CD4-positive, alpha-beta T cell (primary cell): Measurements from ENCODE around the gene SKOR1. TPM values are rescaled to one million over a fixed set of nuclear protein-coding genes. Genes with fewer than 3 reads are reported as not detected.

Source experiments
- ATAC-seq: fragments of 200-7000 bp; cut with Tn5 transposase; one replicate; pipeline ENCODE4 v1.10.0; 2022; ENCODE audit warnings: mild to moderate bottlenecking; ENCODE audit not compliant: poor library complexity
- CTCF ChIA-PET: fragments of 350-600 bp; sonication (Branson Sonifier 250); formaldehyde crosslinking; loops from one replicate; lab custom pipeline; 2021; ENCODE audit warnings: antibody characterized with exemption, inconsistent platforms; lab: Charles Lee
- POLR2A ChIA-PET: fragments of 350-600 bp; sonication (Branson Sonifier 250); formaldehyde crosslinking; loops from one replicate; lab custom pipeline; 2021; ENCODE audit warnings: antibody characterized with exemption, inconsistent platforms; lab: Charles Lee
- DNase-seq, 14 experiments: peaks; one replicate each; pipeline ENCODE4 v3.0.0-alpha.2; 2013 to 2020; ENCODE audit warnings: mixed read lengths in 2 of 14
- H3K27ac ChIP-seq, 2 donors: one replicate each; pipeline versions ENCODE4 v1.5.1 to v1.7.0; 2013; ENCODE audit warnings: low read length in 2 of 2, low read depth in 1 of 2, mild to moderate bottlenecking in 1 of 2
- H3K27me3 ChIP-seq, 2 experiments: 1 replicate in 1 of 2; 2 replicates in 1 of 2; pipeline versions ENCODE4 v1.6.1 to v1.7.0; 2013; ENCODE audit warnings: low read length in 2 of 2, control low read depth in 1 of 2, mild to moderate bottlenecking in 1 of 2, moderate library complexity in 1 of 2; ENCODE audit not compliant: insufficient read depth in 2 of 2, control insufficient read depth in 1 of 2
- H3K36me3 ChIP-seq: one replicate; pipeline ENCODE4 v1.6.1; 2013; ENCODE audit warnings: low read length, control low read depth; ENCODE audit not compliant: insufficient read depth
- H3K4me1 ChIP-seq: one replicate; pipeline ENCODE4 v1.6.1; 2013; ENCODE audit warnings: low read length, control low read depth; ENCODE audit not compliant: insufficient read depth
- H3K4me3 ChIP-seq: one replicate; pipeline ENCODE4 v1.5.1; 2013; ENCODE audit warnings: mild to moderate bottlenecking, low read length, moderate library complexity
- H3K9me3 ChIP-seq, 2 experiments: 1 replicate in 1 of 2; 2 replicates in 1 of 2; pipeline versions ENCODE4 v1.6.1 to v1.7.0; 2013; ENCODE audit warnings: low read length in 2 of 2, mild to moderate bottlenecking in 2 of 2, control low read depth in 1 of 2, moderate library complexity in 1 of 2; ENCODE audit not compliant: control insufficient read depth in 1 of 2, insufficient read depth in 1 of 2
- H3K27ac Mint-ChIP-seq: one replicate; pipeline ENCODE4 v1.8.0; 2020; ENCODE audit warnings: mixed read lengths
- H3K27me3 Mint-ChIP-seq: one replicate; pipeline ENCODE4 v1.8.0; 2021; ENCODE audit warnings: mixed read lengths
- H3K36me3 Mint-ChIP-seq: one replicate; pipeline ENCODE4 v1.8.0; 2021; ENCODE audit warnings: low read depth, mixed read lengths
- H3K4me1 Mint-ChIP-seq: one replicate; pipeline ENCODE4 v1.8.0; 2021; ENCODE audit warnings: low read depth, mixed read lengths
- H3K4me3 Mint-ChIP-seq: one replicate; pipeline ENCODE4 v1.8.0; 2020; ENCODE audit warnings: mild to moderate bottlenecking, mixed read lengths
- H3K9me3 Mint-ChIP-seq: one replicate; pipeline ENCODE4 v1.8.0; 2020; ENCODE audit warnings: mixed read lengths
- CTCF ChIP-seq: fragments of 200-600 bp; IDR thresholded peaks from one replicate; pipeline ENCODE4 v1.8.0; 2022; ENCODE audit warnings: antibody characterized with exemption, mild to moderate bottlenecking
- intact Hi-C, 2 experiments: fragments of 100-400 bp; cut with DNase I in 1 of 2; cut with micrococcal nuclease in 1 of 2; formaldehyde crosslinking; loops; one replicate each; pipeline versions ENCODE4 v1.15.1 to v1.9.0; 2023 to 2025; cut with DNase I, micrococcal nuclease
- total RNA-seq, 174 experiments: library from RNA in 2 of 174; stranded (reverse) in 2 of 174; gene quantifications; one replicate each; pipeline ENCODE4 v1.2.3 and lab custom pipeline; 2021 to 2026

SKOR1 gene
- total RNA-seq, 2 experiments from 2014 or later, result 1.8 to 2.2 TPM

DNA sequence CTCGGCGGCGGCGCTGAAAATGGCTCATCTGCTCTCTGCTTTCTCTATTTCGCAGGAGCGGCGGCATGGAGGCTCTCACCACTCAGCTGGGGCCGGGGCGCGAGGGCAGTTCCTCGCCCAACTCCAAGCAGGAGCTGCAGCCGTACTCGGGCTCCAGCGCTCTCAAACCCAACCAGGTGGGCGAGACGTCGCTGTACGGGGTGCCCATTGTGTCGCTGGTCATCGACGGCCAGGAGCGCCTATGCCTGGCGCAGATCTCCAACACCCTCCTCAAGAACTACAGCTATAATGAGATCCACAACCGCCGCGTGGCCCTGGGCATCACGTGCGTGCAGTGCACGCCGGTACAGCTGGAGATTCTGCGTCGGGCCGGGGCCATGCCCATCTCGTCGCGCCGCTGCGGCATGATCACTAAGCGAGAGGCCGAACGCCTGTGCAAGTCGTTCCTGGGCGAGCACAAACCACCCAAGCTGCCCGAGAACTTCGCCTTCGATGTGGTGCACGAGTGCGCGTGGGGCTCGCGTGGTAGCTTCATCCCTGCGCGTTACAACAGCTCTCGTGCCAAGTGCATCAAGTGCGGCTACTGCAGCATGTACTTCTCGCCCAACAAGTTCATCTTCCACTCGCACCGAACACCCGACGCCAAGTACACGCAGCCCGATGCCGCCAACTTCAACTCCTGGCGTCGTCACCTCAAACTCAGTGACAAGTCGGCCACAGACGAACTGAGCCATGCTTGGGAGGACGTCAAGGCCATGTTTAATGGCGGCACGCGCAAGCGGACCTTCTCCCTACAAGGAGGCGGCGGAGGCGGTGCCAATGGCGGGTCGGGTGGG, 790 bp downstream of the SKOR1 start:
- no peak overlapping the region for H3K4me3 ChIP-seq
- ChIA-PET CTCF (no interaction called here), POLR2A (interaction anchor here (1.7 kb wide), 1 partner anchor 42 kb away, joined by 5 read pairs; no protein-coding TSS in a partner anchor)
- Mint-ChIP-seq H3K4me3 (peak overlapping the region; percentile 70), H3K27ac (no peak overlapping the region), H3K9me3 (no peaks in the 10 kb centered on the region), H3K36me3 (no peaks in the 10 kb centered on the region), H3K27me3 (peaks cover 80% of the 10 kb centered on the region), H3K4me1 (peaks cover 65% of the 10 kb centered on the region)
- intact Hi-C loops, result no loop called here
- ATAC-seq (no peak), DNase-seq (peak in 2 of 14 experiments; percentile 29)
- H3K27me3 ChIP-seq, result peaks cover 73 to 85% of the 10 kb centered on the region in 2 experiments
- no peak for TF ChIP-seq CTCF
- no peak overlapping the region for H3K27ac ChIP-seq
- H3K4me1 ChIP-seq, result peaks cover 82% of the 10 kb centered on the region
- H3K36me3 ChIP-seq, result no peaks in the 10 kb centered on the region
- H3K9me3 ChIP-seq, result peaks cover 0 to 63% of the 10 kb centered on the region in 2 experiments

DNA sequence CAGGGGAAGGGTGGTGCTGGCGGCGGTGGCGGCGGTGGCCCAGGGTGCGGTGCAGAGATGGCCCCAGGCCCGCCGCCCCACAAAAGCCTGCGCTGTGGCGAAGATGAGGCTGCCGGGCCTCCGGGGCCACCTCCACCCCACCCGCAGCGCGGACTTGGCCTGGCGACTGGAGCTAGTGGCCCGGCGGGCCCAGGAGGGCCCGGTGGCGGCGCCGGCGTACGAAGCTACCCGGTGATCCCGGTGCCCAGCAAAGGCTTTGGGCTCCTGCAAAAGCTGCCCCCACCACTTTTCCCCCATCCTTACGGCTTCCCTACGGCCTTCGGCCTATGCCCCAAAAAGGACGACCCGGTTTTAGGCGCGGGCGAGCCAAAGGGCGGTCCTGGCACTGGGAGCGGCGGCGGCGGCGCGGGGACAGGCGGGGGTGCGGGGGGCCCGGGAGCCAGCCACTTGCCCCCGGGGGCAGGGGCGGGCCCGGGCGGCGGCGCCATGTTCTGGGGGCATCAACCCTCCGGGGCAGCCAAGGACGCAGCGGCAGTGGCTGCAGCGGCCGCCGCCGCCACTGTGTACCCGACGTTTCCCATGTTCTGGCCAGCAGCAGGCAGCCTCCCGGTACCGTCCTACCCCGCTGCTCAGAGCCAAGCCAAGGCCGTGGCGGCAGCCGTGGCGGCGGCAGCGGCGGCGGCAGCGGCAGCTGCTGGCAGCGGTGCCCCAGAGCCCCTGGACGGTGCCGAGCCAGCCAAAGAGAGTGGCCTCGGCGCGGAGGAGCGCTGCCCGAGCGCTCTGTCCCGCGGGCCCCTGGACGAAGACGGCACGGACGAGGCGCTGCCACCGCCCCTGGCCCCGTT, 1.6 kb downstream of the SKOR1 start:
- H3K9me3 Mint-ChIP-seq, result no peaks in the 10 kb centered on the region
- Histone ChIP-seq H3K27ac (no peak overlapping the region), H3K4me1 (peaks cover 73% of the 10 kb centered on the region), H3K36me3 (no peaks in the 10 kb centered on the region), H3K4me3 (no peak overlapping the region), H3K27me3 (peaks cover 69 to 84% of the 10 kb centered on the region in 2 experiments), H3K9me3 (peaks cover 0 to 57% of the 10 kb centered on the region in 2 experiments)
- intact Hi-C loops, result no loop called here
- ATAC-seq (no peak), DNase-seq (peak in 2 of 14 experiments; percentile 28 to 29)
- no peak overlapping the region for H3K4me3 Mint-ChIP-seq
- ChIA-PET CTCF (no interaction called here), POLR2A (interaction anchor here (1.7 kb wide), 1 partner anchor 43 kb away, joined by 5 read pairs; no protein-coding TSS in a partner anchor)
- TF ChIP-seq CTCF, result no peak
- H3K27ac Mint-ChIP-seq, result no peak overlapping the region
- H3K36me3 Mint-ChIP-seq, result no peaks in the 10 kb centered on the region
- H3K4me1 Mint-ChIP-seq, result peaks cover 56% of the 10 kb centered on the region
- H3K27me3 Mint-ChIP-seq, result peaks cover 80% of the 10 kb centered on the region

DNA sequence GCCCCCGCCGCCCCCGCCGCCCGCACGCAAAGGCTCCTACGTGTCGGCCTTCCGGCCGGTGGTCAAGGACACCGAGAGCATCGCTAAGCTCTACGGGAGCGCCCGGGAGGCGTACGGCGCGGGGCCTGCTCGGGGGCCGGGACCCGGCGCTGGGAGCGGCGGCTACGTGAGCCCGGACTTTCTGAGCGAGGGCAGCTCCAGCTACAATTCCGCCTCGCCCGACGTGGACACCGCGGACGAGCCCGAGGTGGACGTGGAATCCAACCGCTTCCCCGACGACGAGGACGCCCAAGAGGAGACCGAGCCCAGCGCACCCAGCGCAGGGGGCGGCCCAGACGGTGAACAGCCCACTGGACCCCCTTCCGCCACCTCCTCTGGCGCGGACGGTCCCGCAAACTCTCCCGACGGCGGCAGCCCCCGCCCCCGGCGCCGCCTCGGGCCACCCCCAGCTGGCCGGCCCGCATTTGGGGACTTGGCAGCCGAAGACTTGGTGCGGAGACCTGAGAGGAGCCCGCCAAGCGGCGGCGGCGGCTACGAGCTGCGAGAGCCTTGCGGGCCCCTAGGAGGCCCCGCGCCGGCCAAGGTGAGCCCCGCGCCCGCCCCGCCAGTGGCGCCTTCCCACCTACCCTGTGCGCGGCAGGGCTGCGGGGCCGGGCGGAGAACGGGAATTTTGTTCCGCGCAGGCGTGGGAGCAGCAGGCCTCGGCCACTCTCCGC, 2.4 kb downstream of the SKOR1 start:
- Histone ChIP-seq H3K36me3 (no peaks in the 10 kb centered on the region), H3K27ac (no peak overlapping the region), H3K9me3 (peaks cover 0 to 50% of the 10 kb centered on the region in 2 experiments), H3K27me3 (peaks cover 70 to 84% of the 10 kb centered on the region in 2 experiments), H3K4me1 (peaks cover 70% of the 10 kb centered on the region), H3K4me3 (no peak overlapping the region)
- H3K27me3 Mint-ChIP-seq, result peaks cover 80% of the 10 kb centered on the region
- no peak overlapping the region for H3K4me3 Mint-ChIP-seq
- H3K4me1 Mint-ChIP-seq, result peaks cover 49% of the 10 kb centered on the region
- peak in 2 of 14 experiments; percentile 25 for DNase-seq
- H3K9me3 Mint-ChIP-seq, result no peaks in the 10 kb centered on the region
- no peaks in the 10 kb centered on the region for H3K36me3 Mint-ChIP-seq
- H3K27ac Mint-ChIP-seq, result no peak overlapping the region
- ATAC-seq, result no peak
- ChIA-PET CTCF (no interaction called here), POLR2A (interaction anchor here (1.5 to 1.7 kb wide), 2 partner anchors 13 to 43 kb away, joined by 3 to 5 read pairs; no protein-coding TSS in a partner anchor)
- no peak for TF ChIP-seq CTCF
- intact Hi-C loops, result no loop called here
